AG04450 (cell line): ENCODE measurements around the gene CYB5B. TPM values are rescaled to one million over a fixed set of nuclear protein-coding genes. Genes with fewer than 3 reads are reported as not detected.

Source experiments
- CTCF ChIA-PET: fragments of 300-600, 350-600 bp; formaldehyde crosslinking; extraction: SDS; loops from one replicate; lab custom pipeline; 2022; ENCODE audit warnings: antibody characterized with exemption, inconsistent platforms; lab: Charles Lee
- POLR2A ChIA-PET: fragments of 350-600 bp; formaldehyde crosslinking; extraction: SDS; loops from one replicate; lab custom pipeline; 2021; ENCODE audit warnings: antibody characterized with exemption, inconsistent platforms; lab: Yijun Ruan, JAX
- DNase-seq: peaks from one replicate; pipeline ENCODE4 v3.0.0-alpha.2; 2011; ENCODE audit warnings: low read depth, low spot score
- H3K27ac ChIP-seq: one replicate; pipeline ENCODE4 v1.5.1; 2012; ENCODE audit warnings: low read depth, low read length, control low read depth
- H3K27me3 ChIP-seq: one replicate; pipeline ENCODE4 v1.6.0; 2012; ENCODE audit warnings: low read length; ENCODE audit not compliant: control insufficient read depth, insufficient read depth
- H3K4me3 ChIP-seq: 2 replicates; pipeline ENCODE4 v1.5.1; 2011; ENCODE audit warnings: mild to moderate bottlenecking, low read depth, low read length, control low read depth
- H3K9me3 ChIP-seq: 2 replicates; pipeline ENCODE4 v1.5.1; 2012; ENCODE audit warnings: low read length; ENCODE audit not compliant: control insufficient read depth, insufficient read depth
- CTCF ChIP-seq: IDR thresholded peaks from 2 replicates; pipeline ENCODE4 v1.5.1; 2011; ENCODE audit warnings: low read depth, low read length, control low read depth, inconsistent platforms
- polyA plus RNA-seq: library from polyadenylated mRNA; depleted of rRNA; stranded (reverse); fragments of >200 nt; gene quantifications from 2 replicates; pipeline ENCODE4 v1.2.3, GENCODE V29; 2011

Gene CYB5B
- polyA plus RNA-seq, 1 experiment, result 148 TPM

GRCh38 chr16:69431948-69432468, 7.6 kb downstream of the CYB5B start:
- DNase-seq, result no peak
- H3K9me3 ChIP-seq, result no peaks in the 10 kb centered on the region; the same call in 1 of the 2 replicates
- H3K27me3 ChIP-seq, result no peaks in the 10 kb centered on the region
- no peak overlapping the region for H3K4me3 ChIP-seq
- ChIA-PET POLR2A (no interaction called here), CTCF (no interaction called here)
- no peak for TF ChIP-seq CTCF
- H3K27ac ChIP-seq, result no peak overlapping the region

GRCh38 chr16:69434066-69434465, 9.6 kb downstream of the CYB5B start:
- DNase-seq, result no peak
- CTCF ChIA-PET, result no interaction called here

DNA sequence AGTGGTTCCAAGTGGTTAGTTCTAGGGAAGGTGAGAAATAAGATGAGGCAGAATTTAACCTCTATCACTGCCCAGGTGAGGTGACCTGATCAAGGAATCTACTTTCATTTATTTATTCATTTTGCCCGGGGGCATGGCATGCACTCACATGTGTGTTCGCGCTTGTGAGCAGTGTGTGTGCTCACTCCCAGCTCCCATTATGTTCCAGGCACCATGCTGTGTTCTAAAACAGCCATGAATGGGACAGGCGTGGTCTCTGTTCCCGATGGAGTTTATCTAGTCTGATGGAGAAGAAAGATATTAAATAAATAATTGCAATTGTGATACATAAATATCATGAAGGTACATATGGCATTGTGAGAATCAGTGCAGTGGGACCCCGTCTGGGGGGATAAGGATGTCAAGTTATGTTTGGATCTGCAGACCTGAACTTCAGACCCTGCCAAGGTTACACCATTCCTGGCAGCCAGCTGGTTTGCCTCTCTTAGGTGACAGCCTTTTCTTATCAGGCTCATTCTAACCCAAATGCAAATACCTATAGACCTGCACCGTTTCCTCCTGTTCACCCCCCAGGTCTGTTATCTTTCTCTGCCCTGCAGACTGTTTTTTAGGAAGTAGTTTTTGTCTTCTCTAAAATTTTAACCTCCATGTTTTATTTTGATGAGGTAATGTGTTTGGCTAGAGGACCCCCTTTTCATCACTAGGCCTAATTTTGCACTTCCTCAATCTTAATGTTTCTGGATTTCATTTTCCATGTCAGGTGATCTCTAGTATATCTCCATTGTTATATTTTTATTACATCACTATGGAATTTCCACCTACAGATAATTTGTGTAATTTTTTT, 11.8 kb downstream of the CYB5B start:
- no peaks in the 10 kb centered on the region for H3K9me3 ChIP-seq
- H3K4me3 ChIP-seq, result no peak overlapping the region
- CTCF ChIA-PET, result no interaction called here
- TF ChIP-seq CTCF, result no peak
- POLR2A ChIA-PET, result no interaction called here
- no peak overlapping the region for H3K27ac ChIP-seq
- no peaks in the 10 kb centered on the region for H3K27me3 ChIP-seq
- DNase-seq, result no peak

More at GRCh38 chr16:69434066-69434465, 9.6 kb downstream of the CYB5B start:
- Histone ChIP-seq H3K27me3 (no peaks in the 10 kb centered on the region), H3K27ac (no peak overlapping the region), H3K9me3 (no peaks in the 10 kb centered on the region; the same call in 1 of the 2 replicates), H3K4me3 (no peak overlapping the region)
- POLR2A ChIA-PET, result no interaction called here
- TF ChIP-seq CTCF, result no peak

DNA sequence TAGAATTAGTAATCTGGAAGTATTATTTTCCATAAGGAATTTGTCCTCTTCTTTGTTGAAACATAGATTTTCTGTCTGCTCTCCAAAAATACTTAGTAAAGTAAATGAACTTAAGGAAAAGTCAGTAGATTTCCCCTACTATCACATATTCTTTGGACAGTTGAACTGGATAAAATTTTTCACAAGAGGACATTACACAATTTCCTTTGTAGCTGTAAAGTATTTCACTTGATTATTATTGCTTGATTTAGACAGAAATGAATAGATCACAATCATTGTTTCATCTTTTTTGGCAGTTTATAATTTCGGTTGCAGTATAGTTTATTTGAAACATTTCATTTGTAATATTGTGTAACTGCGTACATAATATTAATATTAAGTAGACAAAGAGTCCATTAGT, 12.5 kb downstream of the CYB5B start:
- POLR2A ChIA-PET, result no interaction called here

More for the DNA sequence above, 12.5 kb downstream of the CYB5B start:
- TF ChIP-seq CTCF, result no peak
- no peaks in the 10 kb centered on the region for H3K9me3 ChIP-seq
- H3K27ac ChIP-seq, result no peak overlapping the region
- no peaks in the 10 kb centered on the region for H3K27me3 ChIP-seq
- CTCF ChIA-PET, result no interaction called here
- H3K4me3 ChIP-seq, result no peak overlapping the region
- DNase-seq, result no peak
